Activated CD4-positive, alpha-beta T cell treated with anti-CD3 and anti-CD28 coated beads for 36 hours (primary cell): ENCODE measurements around the gene EXOG. TPM values are rescaled to one million over a fixed set of nuclear protein-coding genes. Genes with fewer than 3 reads are reported as not detected.

Experiments used
- ATAC-seq: fragments of 200-7000 bp; cut with Tn5 transposase; one replicate; pipeline ENCODE4 v1.10.0; 2021; ENCODE audit warnings: mild to moderate bottlenecking, moderate library complexity
- CTCF ChIA-PET: fragments of 350-600 bp; sonication (Branson Sonifier 250); formaldehyde crosslinking; loops from one replicate; lab custom pipeline; 2021; ENCODE audit warnings: antibody characterized with exemption; lab: Charles Lee
- POLR2A ChIA-PET: fragments of 350-600 bp; sonication (Branson Sonifier 250); formaldehyde crosslinking; loops from one replicate; lab custom pipeline; 2021; ENCODE audit warnings: antibody characterized with exemption, inconsistent platforms; lab: Charles Lee
- DNase-seq: peaks from one replicate; pipeline ENCODE4 v3.0.0-alpha.2; 2020
- H3K27ac Mint-ChIP-seq: one replicate; pipeline ENCODE4 v1.8.0; 2021; ENCODE audit warnings: mixed read lengths
- H3K27me3 Mint-ChIP-seq: one replicate; pipeline ENCODE4 v1.8.0; 2021; ENCODE audit warnings: mixed read lengths
- H3K36me3 Mint-ChIP-seq: one replicate; pipeline ENCODE4 v1.8.0; 2021; ENCODE audit warnings: low read depth, mixed read lengths
- H3K4me1 Mint-ChIP-seq: one replicate; pipeline ENCODE4 v1.8.0; 2021; ENCODE audit warnings: mixed read lengths
- H3K4me3 Mint-ChIP-seq: one replicate; pipeline ENCODE4 v1.8.0; 2021; ENCODE audit warnings: mild to moderate bottlenecking, moderate library complexity, mixed read lengths
- H3K9me3 Mint-ChIP-seq: one replicate; pipeline ENCODE4 v1.8.0; 2021; ENCODE audit warnings: low read depth, mixed read lengths
- intact Hi-C, 2 experiments: fragments of 100-400 bp; cut with DNase I in 1 of 2; cut with micrococcal nuclease in 1 of 2; formaldehyde crosslinking; loops; one replicate each; pipeline versions ENCODE4 v1.14.2 to v1.15.1; 2022 to 2024; cut with DNase I, micrococcal nuclease
- total RNA-seq, 2 experiments: library from RNA; stranded (reverse); gene quantifications; one replicate each; pipeline ENCODE4 v1.2.3, GENCODE V29; 2021

Gene EXOG
- total RNA-seq, 2 experiments from 2014 or later: 13.0 to 14.9 TPM

DNA sequence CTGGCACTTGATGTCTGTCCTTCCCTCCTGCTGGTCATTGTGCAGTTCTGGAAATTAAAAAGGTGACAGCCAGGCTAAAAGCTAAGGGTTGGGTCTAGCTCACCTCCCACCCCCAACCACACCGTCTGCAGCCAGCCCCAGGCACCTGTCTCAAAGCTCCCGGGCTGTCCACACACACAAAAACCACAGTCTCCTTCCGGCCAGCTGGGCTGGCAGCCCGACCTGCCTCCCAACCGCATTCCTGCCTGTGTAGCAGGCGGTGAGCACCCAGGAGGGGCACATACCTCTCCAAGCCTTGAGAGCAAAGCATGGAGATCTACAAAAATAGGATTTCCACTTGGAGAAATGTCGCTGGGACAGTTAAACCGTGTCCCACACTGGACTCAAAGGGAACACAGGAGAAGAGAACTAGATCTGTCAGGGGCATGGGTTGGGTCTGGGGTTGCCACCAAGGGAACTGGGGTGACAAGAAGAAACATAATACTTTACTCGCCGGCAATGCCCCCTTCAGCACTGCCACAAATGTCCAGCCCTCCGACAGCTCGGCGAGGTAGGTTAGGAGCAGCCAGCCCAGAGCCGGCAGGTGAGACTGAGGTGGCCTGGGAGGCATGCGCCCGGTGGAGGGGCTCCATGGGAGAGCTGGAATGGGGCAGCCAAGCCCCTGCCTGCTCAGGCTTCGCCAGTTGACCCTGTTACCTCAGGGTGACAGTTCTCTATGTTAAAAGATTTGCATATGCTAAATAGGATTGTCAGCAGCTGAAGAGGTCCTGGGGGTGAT is 52.2 kb downstream of the EXOG start:
- Mint-ChIP-seq H3K4me3 (no peak overlapping the region), H3K27ac (no peak overlapping the region), H3K4me1 (no peaks in the 10 kb centered on the region), H3K9me3 (no peaks in the 10 kb centered on the region), H3K27me3 (no peaks in the 10 kb centered on the region), H3K36me3 (no peaks in the 10 kb centered on the region)
- DNase-seq (no peak), ATAC-seq (no peak)
- POLR2A ChIA-PET: no interaction called here
- intact Hi-C loops: no loop called here
- CTCF ChIA-PET: no interaction called here

DNA sequence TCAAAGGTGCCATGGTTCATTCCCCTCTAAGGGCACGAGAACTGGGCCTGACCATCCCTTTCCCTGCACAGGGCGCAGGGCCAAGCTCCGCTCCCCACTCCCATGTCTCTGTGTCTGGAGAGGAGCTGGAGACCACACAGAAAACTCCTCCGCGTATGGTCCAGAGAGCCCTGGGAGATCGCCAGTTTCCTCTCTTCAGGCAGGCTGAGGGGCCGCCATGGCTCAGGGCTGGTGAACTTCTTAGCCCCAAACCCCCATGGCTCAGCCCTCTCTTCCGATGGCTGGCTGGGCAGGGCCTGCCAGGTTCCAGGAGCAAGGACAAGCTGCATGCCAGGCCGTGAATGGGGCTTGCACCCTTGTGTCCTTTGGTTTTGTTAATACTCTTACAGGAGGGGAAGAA is 52.9 kb downstream of the EXOG start:
- Mint-ChIP-seq H3K27me3 (no peaks in the 10 kb centered on the region), H3K4me1 (no peaks in the 10 kb centered on the region), H3K9me3 (no peaks in the 10 kb centered on the region), H3K27ac (no peak overlapping the region), H3K4me3 (no peak overlapping the region), H3K36me3 (no peaks in the 10 kb centered on the region)
- POLR2A ChIA-PET: no interaction called here
- CTCF ChIA-PET: no interaction called here
- ATAC-seq (no peak), DNase-seq (no peak)
- intact Hi-C loops: no loop called here

DNA sequence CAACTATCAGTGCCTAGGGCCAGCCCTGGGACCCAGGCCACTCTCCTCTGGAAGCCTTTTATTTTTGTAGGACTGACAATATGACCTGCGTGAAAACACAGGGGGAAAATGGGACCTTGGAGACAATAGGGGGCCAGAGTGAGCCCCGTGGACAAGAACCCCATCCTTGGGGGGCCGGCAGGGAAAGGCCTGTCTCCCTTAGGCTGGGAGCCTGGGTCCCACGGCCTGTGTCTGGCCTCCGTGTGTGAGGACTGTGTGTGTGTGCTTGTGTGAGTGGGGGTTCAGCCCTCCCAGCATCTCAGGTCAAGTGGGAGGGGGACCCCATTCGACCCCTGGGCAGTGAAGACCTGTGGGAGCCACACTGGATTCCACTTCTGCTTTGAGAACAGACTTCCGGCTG is 53.3 kb downstream of the EXOG start:
- ChIA-PET CTCF (no interaction called here), POLR2A (no interaction called here)
- Mint-ChIP-seq H3K27me3 (no peaks in the 10 kb centered on the region), H3K36me3 (no peaks in the 10 kb centered on the region), H3K27ac (no peak overlapping the region), H3K4me1 (no peaks in the 10 kb centered on the region), H3K9me3 (no peaks in the 10 kb centered on the region), H3K4me3 (no peak overlapping the region)
- DNase-seq (no peak), ATAC-seq (no peak)
- intact Hi-C loops: no loop called here

DNA sequence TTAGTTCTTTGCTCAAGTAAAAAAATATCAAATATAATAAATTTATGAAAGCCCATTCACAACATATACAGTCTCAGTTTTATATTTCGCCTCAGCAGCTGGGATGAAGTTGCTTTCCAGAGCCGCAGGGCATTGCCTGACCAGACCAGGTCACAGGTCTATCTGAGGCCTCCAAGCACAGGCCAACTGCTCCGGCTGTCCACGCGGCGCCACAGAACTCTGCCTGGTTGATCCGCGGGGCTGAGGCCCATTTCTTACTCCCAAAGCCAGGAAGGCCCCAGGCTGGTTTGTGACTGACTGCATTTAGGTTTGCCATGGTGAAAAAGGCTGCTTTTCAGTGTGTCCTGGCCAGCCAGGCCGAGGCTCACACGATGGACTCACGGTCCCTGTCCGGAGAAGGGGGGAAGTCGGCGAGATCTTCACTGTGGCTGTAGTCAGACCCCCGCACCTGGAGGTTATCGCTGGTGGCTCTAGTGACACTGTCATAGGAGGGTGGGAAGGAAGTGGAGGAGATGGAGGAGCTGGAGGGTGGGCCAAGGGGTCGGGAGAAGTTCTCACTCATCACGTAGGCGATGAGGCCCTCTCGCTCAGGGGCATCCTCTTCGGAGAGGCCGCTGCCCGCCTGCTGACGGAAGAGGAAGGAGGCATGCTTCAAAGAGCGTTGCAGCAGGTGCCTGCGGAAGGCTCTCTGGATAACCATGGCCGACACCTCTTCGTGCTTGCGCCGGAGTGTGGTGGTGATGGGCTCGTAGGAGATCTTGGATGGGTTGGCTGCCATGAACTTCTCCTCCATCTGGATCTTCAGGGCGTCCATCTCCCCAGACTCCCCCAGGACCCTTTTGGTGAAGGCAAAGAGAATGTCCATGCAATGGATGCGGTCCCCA is 54.1 kb downstream of the EXOG start:
- no peaks in the 10 kb centered on the region for H3K4me1 Mint-ChIP-seq
- ATAC-seq: no peak
- H3K27me3 Mint-ChIP-seq: no peaks in the 10 kb centered on the region
- H3K27ac Mint-ChIP-seq: no peak overlapping the region
- no peaks in the 10 kb centered on the region for H3K36me3 Mint-ChIP-seq
- H3K9me3 Mint-ChIP-seq: no peaks in the 10 kb centered on the region
- ChIA-PET CTCF (no interaction called here), POLR2A (no interaction called here)
- H3K4me3 Mint-ChIP-seq: no peak overlapping the region
- intact Hi-C loops: no loop called here
- DNase-seq: no peak

DNA sequence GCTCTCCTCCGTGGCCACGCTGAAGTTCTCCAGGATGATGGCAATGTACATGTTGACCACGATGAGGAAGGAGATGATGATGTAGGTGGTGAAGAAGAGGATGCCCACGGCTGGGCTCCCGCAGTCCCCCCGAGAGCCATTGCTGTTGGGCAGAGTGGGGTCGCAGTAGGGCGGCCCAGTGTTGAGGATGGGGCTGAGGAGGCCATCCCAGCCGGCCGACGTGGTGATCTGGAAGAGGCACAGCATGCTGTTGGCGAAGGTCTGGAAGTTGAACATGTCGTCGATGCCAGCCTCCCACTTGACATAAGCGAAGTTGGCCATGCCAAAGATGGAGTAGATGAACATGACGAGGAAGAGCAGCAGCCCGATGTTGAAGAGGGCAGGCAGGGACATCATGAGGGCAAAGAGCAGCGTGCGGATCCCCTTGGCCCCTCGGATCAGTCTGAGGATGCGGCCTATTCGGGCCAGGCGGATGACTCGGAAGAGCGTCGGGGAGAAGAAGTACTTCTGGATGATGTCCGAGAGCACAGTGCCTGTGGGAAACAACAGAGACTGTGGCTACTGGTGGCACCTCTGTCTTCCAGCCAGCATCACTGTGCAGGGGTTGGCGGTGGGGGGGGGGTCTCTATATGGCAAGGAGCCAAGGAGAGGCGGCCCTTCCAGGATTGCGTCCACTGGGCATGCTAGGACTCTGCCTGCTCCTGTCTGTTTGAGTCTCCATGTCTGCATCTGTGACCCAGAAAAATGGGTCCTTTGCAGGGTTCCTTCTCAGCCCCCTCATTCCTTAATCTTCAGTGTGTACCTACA is 55.1 kb downstream of the EXOG start:
- Mint-ChIP-seq H3K4me1 (no peaks in the 10 kb centered on the region), H3K27ac (no peak overlapping the region), H3K4me3 (no peak overlapping the region), H3K27me3 (no peaks in the 10 kb centered on the region), H3K9me3 (no peaks in the 10 kb centered on the region), H3K36me3 (no peaks in the 10 kb centered on the region)
- intact Hi-C loops: no loop called here
- ChIA-PET CTCF (no interaction called here), POLR2A (no interaction called here)
- no peak for ATAC-seq
- DNase-seq: no peak

DNA sequence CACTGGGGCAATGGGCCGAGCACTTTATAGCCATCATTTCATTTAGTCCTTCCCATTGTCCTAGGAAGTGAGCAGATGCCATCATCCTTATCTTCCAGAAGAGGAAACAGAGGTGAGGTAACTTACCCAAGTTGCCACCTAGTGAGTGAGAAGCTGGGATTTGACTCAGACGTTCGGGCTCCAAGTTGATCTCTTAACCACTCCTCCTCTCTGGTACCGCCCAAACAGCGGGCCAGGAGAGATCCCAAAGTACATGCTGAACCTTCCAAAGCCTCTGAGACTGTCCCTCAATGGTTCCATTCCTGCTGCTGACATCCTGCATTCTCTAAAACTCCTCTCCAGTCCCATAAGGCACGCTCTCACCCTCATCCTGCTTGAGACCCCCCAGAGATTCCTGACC is 56.2 kb downstream of the EXOG start:
- DNase-seq: no peak
- H3K36me3 Mint-ChIP-seq: no peaks in the 10 kb centered on the region
- ChIA-PET POLR2A (no interaction called here), CTCF (no interaction called here)
- H3K27me3 Mint-ChIP-seq: peaks cover 3% of the 10 kb centered on the region
- H3K4me1 Mint-ChIP-seq: no peaks in the 10 kb centered on the region
- no peak overlapping the region for H3K27ac Mint-ChIP-seq
- H3K9me3 Mint-ChIP-seq: no peaks in the 10 kb centered on the region
- H3K4me3 Mint-ChIP-seq: no peak overlapping the region
- ATAC-seq: no peak
- intact Hi-C loops: no loop called here

DNA sequence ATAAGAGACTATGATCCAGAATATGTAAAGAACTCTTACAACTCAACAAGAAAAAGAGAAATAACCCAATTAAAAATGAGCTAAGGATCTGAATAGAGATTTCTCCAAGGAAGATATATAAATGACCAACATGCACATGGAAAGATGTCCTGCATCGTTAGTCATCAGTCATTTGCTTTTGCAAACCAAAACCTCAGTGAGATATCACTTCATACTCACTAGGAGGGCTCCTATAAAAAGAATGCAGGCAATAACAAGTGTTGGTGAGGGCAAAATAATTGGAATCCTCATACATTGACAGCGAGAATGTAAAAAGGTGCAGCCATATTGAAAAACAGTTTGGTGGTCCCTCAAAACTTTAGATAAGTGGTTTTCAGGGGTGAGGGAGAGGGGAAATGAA is 56.9 kb downstream of the EXOG start:
- ChIA-PET CTCF (interaction anchor here (0.6 to 1.9 kb wide), 2 partner anchors 32 to 155 kb away, joined by 3 to 11 read pairs; no protein-coding TSS in a partner anchor), POLR2A (no interaction called here)
- no peak for DNase-seq
- intact Hi-C loops: no loop called here
- peaks cover 3% of the 10 kb centered on the region for H3K27me3 Mint-ChIP-seq
- no peak for ATAC-seq
- no peak overlapping the region for H3K4me3 Mint-ChIP-seq
- H3K36me3 Mint-ChIP-seq: no peaks in the 10 kb centered on the region
- no peak overlapping the region for H3K27ac Mint-ChIP-seq
- no peaks in the 10 kb centered on the region for H3K4me1 Mint-ChIP-seq
- no peaks in the 10 kb centered on the region for H3K9me3 Mint-ChIP-seq

DNA sequence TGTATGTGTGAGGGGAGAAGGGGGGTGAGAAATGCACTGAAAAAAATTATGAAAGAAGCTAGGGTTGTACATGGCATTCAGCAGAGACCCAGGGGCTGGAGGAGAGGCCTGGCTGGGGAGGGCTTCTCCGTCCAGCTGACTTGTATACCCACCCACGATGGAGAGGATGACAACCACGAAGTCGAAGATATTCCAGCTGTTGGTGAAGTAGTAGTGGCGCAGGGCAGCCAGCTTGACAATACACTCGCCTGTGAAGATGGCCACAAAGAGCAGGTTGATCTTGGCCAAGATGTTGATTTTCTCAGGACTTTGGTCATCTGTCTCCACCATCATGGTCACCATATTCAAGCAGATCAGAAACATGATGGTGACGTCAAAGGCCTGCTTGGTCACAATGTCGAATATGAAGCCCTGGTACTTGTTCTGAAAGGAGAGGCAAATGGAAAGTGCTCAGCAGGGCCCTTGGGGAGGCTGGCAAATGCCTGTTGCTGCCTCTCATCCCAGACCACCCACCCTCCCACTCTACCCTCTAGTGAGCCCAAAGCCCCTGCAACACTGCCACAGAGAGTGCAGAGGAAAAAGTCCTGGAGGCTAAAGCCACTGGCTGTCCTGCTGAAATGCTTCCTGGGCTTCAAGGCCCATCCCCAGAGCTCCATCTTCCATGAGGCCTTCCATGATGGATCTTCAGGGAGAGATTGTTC is 58.1 kb downstream of the EXOG start:
- Mint-ChIP-seq H3K9me3 (no peaks in the 10 kb centered on the region), H3K4me1 (no peaks in the 10 kb centered on the region), H3K27ac (no peak overlapping the region), H3K36me3 (no peaks in the 10 kb centered on the region), H3K4me3 (no peak overlapping the region), H3K27me3 (peaks cover 3% of the 10 kb centered on the region)
- POLR2A ChIA-PET: no interaction called here
- intact Hi-C loops: no loop called here
- no peak for DNase-seq
- no peak for ATAC-seq
- CTCF ChIA-PET: interaction anchor here (0.8 to 1.9 kb wide), 2 partner anchors 26 to 33 kb away, joined by 3 to 11 read pairs; no protein-coding TSS in a partner anchor

DNA sequence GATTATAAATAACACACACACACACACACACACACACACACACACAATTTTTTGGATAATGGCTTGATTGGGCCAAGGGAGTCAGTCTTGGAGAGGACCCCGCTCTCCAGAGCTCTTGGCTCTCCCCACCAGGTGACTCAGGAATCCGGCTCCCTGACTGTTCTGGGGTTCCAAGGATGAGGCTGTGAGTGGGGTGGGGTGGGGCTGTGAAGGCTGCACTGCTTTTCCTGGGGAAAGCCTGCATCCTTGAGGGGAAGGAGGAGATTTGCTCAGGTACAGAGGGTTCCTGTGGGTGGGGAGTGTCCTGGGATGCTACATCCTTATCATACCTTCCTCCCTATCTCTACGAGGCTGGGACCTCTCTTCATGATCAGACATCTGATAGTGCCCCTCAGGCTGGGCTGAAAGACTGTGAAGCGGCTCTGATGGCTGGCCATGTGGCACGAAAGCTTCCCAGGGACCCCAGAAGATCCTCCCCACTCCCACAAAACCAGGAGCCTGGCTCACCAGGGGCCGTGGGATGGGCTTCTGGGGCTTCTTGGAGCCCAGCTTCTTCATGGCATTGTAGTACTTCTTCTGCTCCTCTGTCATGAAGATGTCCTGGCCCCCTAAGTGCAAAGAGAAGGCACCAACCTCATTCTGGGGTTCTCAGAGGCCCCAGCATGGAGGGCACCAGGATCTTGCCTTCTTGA is 59.2 kb downstream of the EXOG start:
- intact Hi-C loops: no loop called here
- Mint-ChIP-seq H3K4me1 (no peaks in the 10 kb centered on the region), H3K36me3 (no peaks in the 10 kb centered on the region), H3K4me3 (no peak overlapping the region), H3K27me3 (peaks cover 3% of the 10 kb centered on the region), H3K27ac (no peak overlapping the region), H3K9me3 (no peaks in the 10 kb centered on the region)
- no peak for DNase-seq
- ChIA-PET POLR2A (no interaction called here), CTCF (interaction anchor here (1.8 kb wide), 1 partner anchor 34 kb away, joined by 4 read pairs; no protein-coding TSS in a partner anchor)
- no peak for ATAC-seq

DNA sequence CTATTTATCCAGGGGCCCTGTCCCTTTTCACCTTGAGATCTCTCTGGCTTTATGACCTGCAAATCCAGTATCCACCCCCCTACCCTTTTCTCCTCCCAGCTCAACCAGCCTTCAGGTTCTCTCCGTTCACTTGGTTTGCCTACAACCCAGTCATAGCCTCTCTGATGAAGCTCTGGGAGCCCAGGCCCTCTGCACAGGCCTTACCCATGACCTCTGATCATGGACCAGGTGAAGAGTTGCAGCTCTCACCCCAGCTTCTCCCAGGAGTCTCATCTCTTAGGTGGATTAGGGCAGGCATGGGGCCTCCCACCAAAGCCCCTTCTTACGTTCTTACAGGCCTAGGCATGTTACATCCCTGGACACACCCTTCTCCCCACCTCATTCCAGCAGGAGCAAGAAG is 59.8 kb downstream of the EXOG start:
- H3K27ac Mint-ChIP-seq: no peak overlapping the region
- CTCF ChIA-PET: interaction anchor here (0.5 to 1.8 kb wide), 2 partner anchors 34 to 60 kb away, joined by 4 read pairs; no protein-coding TSS in a partner anchor
- no peaks in the 10 kb centered on the region for H3K9me3 Mint-ChIP-seq
- intact Hi-C loops: no loop called here
- ATAC-seq (no peak), DNase-seq (no peak)
- H3K36me3 Mint-ChIP-seq: no peaks in the 10 kb centered on the region
- peaks cover 3% of the 10 kb centered on the region for H3K27me3 Mint-ChIP-seq
- H3K4me1 Mint-ChIP-seq: no peaks in the 10 kb centered on the region
- H3K4me3 Mint-ChIP-seq: no peak overlapping the region
- POLR2A ChIA-PET: no interaction called here
